GM23248 (cell line): ENCODE results near the gene CROCC2. TPM values are rescaled to one million over a fixed set of nuclear protein-coding genes. Genes with fewer than 3 reads are reported as not detected.

Experiments
- DNase-seq: peaks from one replicate; pipeline ENCODE4 v3.0.0-alpha.2; 2015
- H2AFZ ChIP-seq: fragments of 200-600 bp; sonication (generic); 2 replicates; pipeline ENCODE4 v1.6.1; 2016; ENCODE audit warnings: antibody characterized with exemption
- H3F3A ChIP-seq: fragments of 200-600 bp; sonication (generic); 2 replicates; pipeline ENCODE4 v1.6.1; 2016; ENCODE audit warnings: mild to moderate bottlenecking, antibody characterized with exemption, mixed run types; ENCODE audit not compliant: insufficient read depth
- H3K27ac ChIP-seq: fragments of 200-600 bp; sonication (generic); 2 replicates; pipeline ENCODE4 v1.5.1; 2016; ENCODE audit warnings: mild to moderate bottlenecking
- H3K27me3 ChIP-seq: fragments of 200-600 bp; sonication (generic); replicated peaks from 2 replicates; pipeline ENCODE4 v1.6.1; 2016; ENCODE audit warnings: mild to moderate bottlenecking; ENCODE audit not compliant: insufficient read depth
- H3K36me3 ChIP-seq: fragments of 200-600 bp; sonication (generic); 2 replicates; pipeline ENCODE4 v1.6.1; 2016; ENCODE audit warnings: low read depth, mild to moderate bottlenecking
- H3K4me1 ChIP-seq: fragments of 200-600 bp; sonication (generic); 2 replicates; pipeline ENCODE4 v1.6.1; 2016; ENCODE audit warnings: mild to moderate bottlenecking; ENCODE audit not compliant: insufficient read depth
- H3K4me2 ChIP-seq: fragments of 200-600 bp; sonication (generic); one replicate; pipeline ENCODE4 v1.6.1; 2016; ENCODE audit warnings: mild to moderate bottlenecking; ENCODE audit not compliant: unreplicated experiment
- H3K4me3 ChIP-seq: fragments of 200-600 bp; sonication (generic); 2 replicates; pipeline ENCODE4 v1.5.1; 2016; ENCODE audit warnings: mild to moderate bottlenecking
- H3K79me2 ChIP-seq: fragments of 200-600 bp; sonication (generic); 2 replicates; pipeline ENCODE4 v1.6.1; 2016; ENCODE audit warnings: mild to moderate bottlenecking; ENCODE audit not compliant: insufficient read depth
- H3K9ac ChIP-seq: fragments of 200-600 bp; sonication (generic); 2 replicates; pipeline ENCODE4 v1.6.1; 2016; ENCODE audit warnings: mild to moderate bottlenecking
- H3K9me2 ChIP-seq: fragments of 200-600 bp; sonication (generic); 2 replicates; pipeline ENCODE4 v1.6.1; 2016; ENCODE audit warnings: mixed run types, mild to moderate bottlenecking, moderate library complexity; ENCODE audit not compliant: insufficient read depth
- H3K9me3 ChIP-seq: fragments of 200-600 bp; sonication (generic); one replicate; pipeline ENCODE4 v1.6.1; 2017; ENCODE audit warnings: low read depth
- H4K20me1 ChIP-seq: fragments of 200-600 bp; sonication (generic); 2 replicates; pipeline ENCODE4 v1.6.0; 2016; ENCODE audit not compliant: insufficient read depth
- EZH2 ChIP-seq: fragments of 200-600 bp; sonication (generic); IDR thresholded peaks from 2 replicates; pipeline ENCODE4 v1.6.1; 2018; ENCODE audit warnings: antibody characterized with exemption, mild to moderate bottlenecking; ENCODE audit not compliant: insufficient read depth, poor library complexity, severe bottlenecking
- EZH2phosphoT487 ChIP-seq: fragments of 200-600 bp; sonication (generic); IDR thresholded peaks from 2 replicates; pipeline ENCODE4 v1.6.1; 2018; ENCODE audit warnings: antibody characterized with exemption, moderate library complexity, mild to moderate bottlenecking, low read depth; ENCODE audit not compliant: insufficient read depth
- WGBS, 2 experiments: methylation state at CpG; one replicate each; pipeline ENCODE4 v1.1.6; 2015 to 2017; ENCODE audit warnings: low lambda C conversion rate in 2 of 2, low coverage in 1 of 2; ENCODE audit errors: missing lambda C conversion rate in 2 of 2; 5-methylcytosine and 5-hydroxymethylcytosine counted together
- in situ Hi-C: fragments of 300-500 bp; cut with MboI; formaldehyde crosslinking; loops from 2 replicates; pipeline ENCODE4 v1.15.0; 2020
- polyA plus RNA-seq: library from polyadenylated mRNA; unstranded; fragments of >200 nt; fragmentation: Nextera tagmentation; extraction: Ambion mirVana; gene quantifications from 2 replicates; pipeline ENCODE4 v1.2.1, GENCODE V29; 2016
- total RNA-seq: library from RNA; depleted of rRNA; stranded (reverse); fragments of >200 nt; shearing (Covaris generic); gene quantifications from 2 replicates; pipeline ENCODE4 v1.2.3, GENCODE V29; 2014

The CROCC2 gene
- total and polyA plus RNA-seq, 2 experiments from 2014 or later = under 0.01 TPM; not detected in 1

DNA sequence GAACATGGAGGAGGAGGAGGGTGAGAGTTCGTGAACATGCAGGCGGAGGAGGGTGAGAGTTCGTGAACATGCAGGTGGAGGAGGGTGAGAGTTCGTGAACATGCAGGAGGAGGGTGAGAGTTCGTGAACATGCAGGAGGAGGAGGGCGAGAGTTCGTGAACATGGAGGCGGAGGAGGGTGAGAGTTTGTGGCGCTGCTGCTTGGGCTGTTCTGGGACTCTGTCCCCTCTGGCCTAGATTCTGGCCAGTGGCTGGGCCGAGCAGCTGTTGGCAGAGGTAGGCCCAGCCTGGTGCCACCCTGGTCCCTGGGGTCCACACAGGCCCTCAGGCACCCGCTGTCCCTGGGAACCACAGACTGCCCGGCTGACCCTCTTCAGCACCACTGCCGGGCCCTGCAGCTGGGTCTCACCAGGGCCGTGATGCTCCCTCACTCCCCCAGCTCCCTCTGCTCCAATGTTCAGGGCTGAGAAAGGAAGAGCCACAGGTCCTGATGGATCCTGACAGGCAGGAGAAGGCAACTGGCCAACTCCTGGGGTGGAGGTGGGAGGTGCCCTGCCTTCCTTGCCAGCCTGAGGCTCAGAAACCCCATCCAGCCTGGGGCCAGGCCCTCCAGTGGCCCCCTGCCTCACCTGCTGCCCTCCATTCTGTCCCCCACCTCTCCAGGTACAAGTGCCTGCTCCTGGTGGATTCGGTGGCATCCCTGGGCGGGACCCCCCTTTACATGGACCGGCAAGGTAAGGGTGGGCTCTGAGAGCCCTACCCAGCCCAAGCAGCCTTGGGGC is 33.6 kb upstream of the CROCC2 start:
- in situ Hi-C loops = no loop called here
- H4K20me1 ChIP-seq = no peaks in the 10 kb centered on the region
- no peaks in the 10 kb centered on the region for H3K9me3 ChIP-seq
- TF ChIP-seq EZH2phosphoT487 = no peak
- no peak overlapping the region for H3K9ac ChIP-seq
- H3K9me2 ChIP-seq = no peaks in the 10 kb centered on the region
- H3K4me3 ChIP-seq = no peak overlapping the region
- H3K4me1 ChIP-seq = no peaks in the 10 kb centered on the region
- WGBS, 2 experiments = 79 to 81% methylated on average over 12 to 17 of the region's 17 CpGs
- DNase-seq = no peak
- no peak overlapping the region for H2AFZ ChIP-seq
- no peaks in the 10 kb centered on the region for H3K27me3 ChIP-seq
- no peak overlapping the region for H3K4me2 ChIP-seq
- H3F3A ChIP-seq = no peaks in the 10 kb centered on the region
- no peaks in the 10 kb centered on the region for H3K36me3 ChIP-seq
- no peaks in the 10 kb centered on the region for H3K79me2 ChIP-seq
- no peak overlapping the region for H3K27ac ChIP-seq

DNA sequence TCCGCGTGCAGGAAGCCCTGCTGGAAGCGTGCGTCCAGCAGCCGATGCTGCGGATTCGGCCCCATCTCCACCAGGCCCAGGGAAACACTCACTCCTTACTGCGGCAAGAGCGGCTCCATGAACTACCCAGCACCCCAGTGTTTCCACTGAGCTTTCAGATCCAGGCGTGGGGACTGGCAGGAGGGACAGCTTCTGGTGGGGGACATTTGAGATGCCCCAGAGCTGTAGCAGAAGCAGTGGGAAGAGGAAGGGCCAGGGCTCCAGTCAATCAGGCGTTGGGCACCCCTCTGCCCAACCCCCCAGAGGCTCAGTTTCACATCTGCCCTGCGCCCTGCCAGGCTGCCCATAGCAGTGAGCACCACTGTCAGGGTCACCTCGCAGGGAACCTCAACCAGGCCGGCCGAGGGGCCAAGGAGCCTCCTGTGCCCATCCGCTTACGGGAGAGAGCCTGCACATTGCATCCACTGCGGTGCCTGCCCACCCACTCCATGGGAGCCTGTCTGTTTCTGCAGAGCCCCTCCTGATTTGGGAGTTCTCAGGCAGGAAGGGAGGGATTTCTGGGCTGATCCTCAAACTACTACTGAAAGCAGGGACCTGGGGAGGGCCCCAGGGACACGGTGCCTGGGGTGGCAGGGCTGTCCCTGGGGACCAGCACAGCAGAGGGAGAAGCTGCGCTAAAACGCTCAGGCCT is 32.9 kb upstream of the CROCC2 start:
- no peak overlapping the region for H3K4me2 ChIP-seq
- H4K20me1 ChIP-seq = no peaks in the 10 kb centered on the region
- no peak for DNase-seq
- no peak overlapping the region for H2AFZ ChIP-seq
- in situ Hi-C loops = no loop called here
- H3K36me3 ChIP-seq = no peaks in the 10 kb centered on the region
- H3K9me2 ChIP-seq = no peaks in the 10 kb centered on the region
- H3K4me1 ChIP-seq = no peaks in the 10 kb centered on the region
- no peaks in the 10 kb centered on the region for H3K79me2 ChIP-seq
- no peak for TF ChIP-seq EZH2
- no peak for TF ChIP-seq EZH2phosphoT487
- H3F3A ChIP-seq = no peaks in the 10 kb centered on the region
- H3K27me3 ChIP-seq = no peaks in the 10 kb centered on the region
- H3K9ac ChIP-seq = no peak overlapping the region
- H3K9me3 ChIP-seq = no peaks in the 10 kb centered on the region
- no peak overlapping the region for H3K27ac ChIP-seq
- H3K4me3 ChIP-seq = no peak overlapping the region
- WGBS, 2 experiments = 79% methylated on average over 21 of the region's 21 CpGs

DNA sequence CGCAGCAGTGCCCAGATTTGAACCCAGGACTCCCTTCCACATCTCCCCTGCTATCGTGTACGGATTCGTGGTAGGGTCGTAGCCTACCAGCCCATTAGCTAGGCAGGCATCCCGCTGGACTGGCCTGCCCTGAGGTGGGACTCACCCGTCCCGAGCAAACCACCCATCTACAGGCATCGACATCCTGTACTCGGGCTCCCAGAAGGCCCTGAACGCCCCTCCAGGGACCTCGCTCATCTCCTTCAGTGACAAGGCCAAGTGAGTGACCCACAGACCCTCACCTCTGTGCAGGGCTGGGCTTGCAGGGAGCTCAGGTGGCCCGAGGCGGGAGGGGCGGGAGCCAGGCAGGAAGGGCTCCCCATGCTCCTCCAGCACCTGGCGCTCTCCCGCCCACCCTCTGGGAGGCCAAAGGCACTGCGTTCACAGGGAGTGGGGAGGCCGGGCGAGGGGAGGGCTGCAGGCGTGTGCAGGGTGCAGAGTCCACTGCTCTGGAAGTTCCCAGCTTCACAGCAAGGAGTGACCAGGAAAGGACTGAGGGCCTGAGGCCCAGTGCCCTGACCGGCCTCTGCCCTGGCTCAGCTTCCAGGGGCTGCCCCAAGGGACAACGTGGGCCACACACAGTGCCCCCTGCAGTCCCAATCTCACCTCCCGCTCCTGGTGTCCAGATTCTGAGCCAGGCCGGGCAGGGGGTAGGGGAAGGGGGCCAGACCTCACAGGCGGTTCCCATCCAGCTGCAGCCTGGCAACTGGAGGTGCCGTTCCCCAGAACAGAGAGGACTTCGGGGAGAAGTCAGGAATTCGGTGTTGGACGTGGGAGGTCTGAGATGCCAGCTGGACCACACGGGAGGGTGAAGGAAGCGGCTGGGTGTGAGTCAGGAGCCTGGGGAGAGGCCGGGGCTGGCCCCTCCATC is 32.1 kb upstream of the CROCC2 start:
- WGBS, 2 experiments = 59 to 68% methylated on average over 22 to 33 of the region's 33 CpGs
- Histone ChIP-seq H3K79me2 (no peaks in the 10 kb centered on the region), H2AFZ (no peak overlapping the region), H3K4me1 (no peaks in the 10 kb centered on the region), H3K9ac (no peak overlapping the region), H3K36me3 (no peaks in the 10 kb centered on the region), H3K27me3 (no peaks in the 10 kb centered on the region), H3F3A (no peaks in the 10 kb centered on the region), H4K20me1 (no peaks in the 10 kb centered on the region), H3K27ac (no peak overlapping the region), H3K9me3 (no peaks in the 10 kb centered on the region), H3K9me2 (no peaks in the 10 kb centered on the region), H3K4me2 (no peak overlapping the region), H3K4me3 (no peak overlapping the region)
- no peak for DNase-seq
- TF ChIP-seq EZH2phosphoT487 = no peak
- TF ChIP-seq EZH2 = no peak
- in situ Hi-C loops = no loop called here

DNA sequence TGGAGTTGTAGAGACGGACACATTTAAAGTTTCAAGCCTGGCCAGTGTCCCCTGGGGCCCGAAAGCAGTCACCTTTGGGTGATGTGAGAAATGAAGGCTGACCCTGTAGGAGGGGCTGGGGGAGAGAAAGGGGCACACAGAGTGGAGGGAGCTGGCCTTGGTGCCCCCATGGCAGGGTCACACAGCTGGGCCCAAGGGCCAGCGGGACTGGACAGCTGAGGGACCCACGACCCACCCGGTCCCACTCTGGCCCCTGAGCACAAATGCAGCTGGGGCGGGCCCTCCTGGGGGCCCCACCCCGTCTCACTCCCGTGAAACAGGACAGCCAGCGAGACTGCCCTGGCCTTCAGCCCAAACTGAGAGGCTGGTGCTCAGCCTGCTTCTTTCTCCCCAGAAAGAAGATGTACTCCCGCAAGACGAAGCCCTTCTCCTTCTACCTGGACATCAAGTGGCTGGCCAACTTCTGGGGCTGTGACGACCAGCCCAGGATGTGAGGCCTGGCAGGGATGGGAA is 31.4 kb upstream of the CROCC2 start:
- Histone ChIP-seq H3K9me2 (no peaks in the 10 kb centered on the region), H2AFZ (no peak overlapping the region), H3K27me3 (no peaks in the 10 kb centered on the region), H4K20me1 (no peaks in the 10 kb centered on the region), H3K9me3 (no peaks in the 10 kb centered on the region), H3K4me2 (no peak overlapping the region), H3K27ac (no peak overlapping the region), H3K79me2 (no peaks in the 10 kb centered on the region), H3K4me1 (no peaks in the 10 kb centered on the region), H3K36me3 (no peaks in the 10 kb centered on the region), H3K4me3 (no peak overlapping the region), H3F3A (no peaks in the 10 kb centered on the region), H3K9ac (no peak overlapping the region)
- in situ Hi-C loops = no loop called here
- TF ChIP-seq EZH2phosphoT487 (no peak), EZH2 (no peak)
- DNase-seq = no peak
- 78 to 79% methylated on average over 12 of the region's 12 CpGs for WGBS, 2 experiments
